AG04450 (cell line): Measurements from ENCODE around the gene MAML2. TPM values are rescaled to one million over a fixed set of nuclear protein-coding genes. Genes with fewer than 3 reads are reported as not detected.
A peak's percentile ranks its signal among the peaks of the same experiment; 100 is the strongest.

Experiments used
- CTCF ChIA-PET: fragments of 300-600, 350-600 bp; formaldehyde crosslinking; extraction: SDS; loops from one replicate; lab custom pipeline; 2022; ENCODE audit warnings: antibody characterized with exemption, inconsistent platforms; lab: Charles Lee
- POLR2A ChIA-PET: fragments of 350-600 bp; formaldehyde crosslinking; extraction: SDS; loops from one replicate; lab custom pipeline; 2021; ENCODE audit warnings: antibody characterized with exemption, inconsistent platforms; lab: Yijun Ruan, JAX
- DNase-seq: peaks from one replicate; pipeline ENCODE4 v3.0.0-alpha.2; 2011; ENCODE audit warnings: low read depth, low spot score
- H3K27ac ChIP-seq: one replicate; pipeline ENCODE4 v1.5.1; 2012; ENCODE audit warnings: low read depth, low read length, control low read depth
- H3K27me3 ChIP-seq: one replicate; pipeline ENCODE4 v1.6.0; 2012; ENCODE audit warnings: low read length; ENCODE audit not compliant: control insufficient read depth, insufficient read depth
- H3K4me3 ChIP-seq: 2 replicates; pipeline ENCODE4 v1.5.1; 2011; ENCODE audit warnings: mild to moderate bottlenecking, low read depth, low read length, control low read depth
- H3K9me3 ChIP-seq: 2 replicates; pipeline ENCODE4 v1.5.1; 2012; ENCODE audit warnings: low read length; ENCODE audit not compliant: control insufficient read depth, insufficient read depth
- CTCF ChIP-seq: IDR thresholded peaks from 2 replicates; pipeline ENCODE4 v1.5.1; 2011; ENCODE audit warnings: low read depth, low read length, control low read depth, inconsistent platforms
- polyA plus RNA-seq: library from polyadenylated mRNA; depleted of rRNA; stranded (reverse); fragments of >200 nt; gene quantifications from 2 replicates; pipeline ENCODE4 v1.2.3, GENCODE V29; 2011

The MAML2 gene
- polyA plus RNA-seq, 1 experiment = 23.0 TPM

- Histone ChIP-seq H3K27me3 (no peaks in the 10 kb centered on the region), H3K27ac (no peak overlapping the region), H3K4me3 (no peak overlapping the region), H3K9me3 (no peaks in the 10 kb centered on the region)
- POLR2A ChIA-PET = interaction anchor here (0.6 kb wide), 1 partner anchor 32 kb away, joined by 5 read pairs; no protein-coding TSS in a partner anchor
- no peak for TF ChIP-seq CTCF
- CTCF ChIA-PET = interaction anchor here (9.9 kb wide), 1 partner anchor 32 kb away, joined by 63 read pairs; the partner anchor contains the start of gene MAML2
- no peak for DNase-seq
Measured at GRCh38 chr11:96309643-96310017, 33.4 kb downstream of the MAML2 start.

GRCh38 chr11:96309016-96309642 lies 33.9 kb downstream of the MAML2 start:
- no peaks in the 10 kb centered on the region for H3K27me3 ChIP-seq
- CTCF ChIA-PET = interaction anchor here (1.1 to 9.9 kb wide), 2 partner anchors 28 to 33 kb away, joined by 3 to 63 read pairs; partner anchors contain the start of gene MAML2
- no peak overlapping the region for H3K4me3 ChIP-seq
- H3K27ac ChIP-seq = no peak overlapping the region
- TF ChIP-seq CTCF = no peak
- POLR2A ChIA-PET = interaction anchor here (0.6 kb wide), 1 partner anchor 32 kb away, joined by 5 read pairs; no protein-coding TSS in a partner anchor
- no peaks in the 10 kb centered on the region for H3K9me3 ChIP-seq
- DNase-seq = no peak

- DNase-seq = peak; percentile 72
- Histone ChIP-seq H3K27me3 (no peaks in the 10 kb centered on the region), H3K27ac (peak overlapping the region; percentile 93), H3K4me3 (peak overlapping the region; percentile 51), H3K9me3 (no peaks in the 10 kb centered on the region)
- TF ChIP-seq CTCF = no peak
- ChIA-PET POLR2A (interaction anchor here (0.8 to 2.3 kb wide), 5 partner anchors 32 to 443 kb away, joined by 3 to 6 read pairs (median 3); partner anchors contain the start of gene MAML2), CTCF (interaction anchor here (1.1 to 9.9 kb wide), 2 partner anchors 27 to 34 kb away, joined by 3 to 63 read pairs; partner anchors contain the start of gene MAML2)
Measured at GRCh38 chr11:96307776-96308140, 35.2 kb downstream of the MAML2 start.

GRCh38 chr11:96306933-96307775 lies 35.8 kb downstream of the MAML2 start:
- Histone ChIP-seq H3K27ac (peak overlapping the region; percentile 93), H3K27me3 (no peaks in the 10 kb centered on the region), H3K4me3 (peak overlapping the region; percentile 51), H3K9me3 (no peaks in the 10 kb centered on the region)
- POLR2A ChIA-PET = interaction anchor here (0.7 to 2.3 kb wide), 7 partner anchors 25 to 443 kb away, joined by 3 to 6 read pairs (median 3); partner anchors contain the start of gene MAML2
- DNase-seq = peak; percentile 93
- CTCF ChIA-PET = interaction anchor here (0.9 to 9.9 kb wide), 3 partner anchors 12 to 35 kb away, joined by 3 to 63 read pairs (median 3); partner anchors contain the start of gene MAML2
- TF ChIP-seq CTCF = no peak
